HEK293T (cell line): ENCODE measurements around the gene SUGP1.

Experiments used
- CTCF ChIA-PET: fragments of 350-600 bp; formaldehyde crosslinking; extraction: SDS; loops from one replicate; lab custom pipeline; 2021; ENCODE audit warnings: antibody characterized with exemption, inconsistent platforms; lab: Yijun Ruan, JAX
- POLR2A ChIA-PET: fragments of 350-600 bp; formaldehyde crosslinking; extraction: SDS; loops from one replicate; lab custom pipeline; 2020; ENCODE audit warnings: antibody characterized with exemption, inconsistent platforms; lab: Yijun Ruan, JAX
- DNase-seq: peaks from one replicate; pipeline ENCODE4 v3.0.0; 2012; ENCODE audit warnings: mixed read lengths; ENCODE audit errors: extremely low spot score
- ARNT ChIP-seq: fragments of 450-650 bp; IDR thresholded peaks from 2 replicates; pipeline ENCODE4 v1.6.1; 2017; ENCODE audit warnings: mild to moderate bottlenecking
- BHLHE40 ChIP-seq: fragments of 450-650 bp; IDR thresholded peaks from 2 replicates; pipeline ENCODE4 v1.6.1; 2016; ENCODE audit warnings: mild to moderate bottlenecking, moderate library complexity, borderline replicate concordance
- CTBP1 ChIP-seq: fragments of 450-650 bp; IDR thresholded peaks from 2 replicates; pipeline ENCODE4 v1.6.1; 2016; ENCODE audit warnings: borderline replicate concordance
- ELF4 ChIP-seq: fragments of 450-650 bp; IDR thresholded peaks from 2 replicates; pipeline ENCODE4 v1.6.1; 2017; ENCODE audit warnings: antibody characterized with exemption
- FOXA1 ChIP-seq: fragments of 450-650 bp; IDR thresholded peaks from 2 replicates; pipeline ENCODE4 v1.6.1; 2016; ENCODE audit warnings: mild to moderate bottlenecking
- FOXK2 ChIP-seq: fragments of 450-650 bp; IDR thresholded peaks from 2 replicates; pipeline ENCODE4 v1.6.1; 2016; ENCODE audit warnings: mild to moderate bottlenecking
- FOXM1 ChIP-seq: fragments of 450-650 bp; IDR thresholded peaks from 2 replicates; pipeline ENCODE4 v1.6.1; 2017; ENCODE audit warnings: mild to moderate bottlenecking, borderline replicate concordance
- HDGF ChIP-seq: fragments of 450-650 bp; IDR thresholded peaks from 2 replicates; pipeline ENCODE4 v1.6.1; 2017; ENCODE audit warnings: antibody characterized with exemption, borderline replicate concordance
- L3MBTL2 ChIP-seq: fragments of 450-650 bp; conservative IDR thresholded peaks from 2 replicates; pipeline ENCODE4 v1.6.1; 2016; ENCODE audit warnings: mild to moderate bottlenecking
- LEF1 ChIP-seq: fragments of 450-650 bp; IDR thresholded peaks from 2 replicates; pipeline ENCODE4 v1.6.1; 2017; ENCODE audit warnings: mild to moderate bottlenecking, borderline replicate concordance
- NFRKB ChIP-seq: fragments of 450-650 bp; IDR thresholded peaks from 2 replicates; pipeline ENCODE4 v1.6.1; 2016; ENCODE audit warnings: mild to moderate bottlenecking, moderate library complexity
- SP1 ChIP-seq: fragments of 450-650 bp; IDR thresholded peaks from 2 replicates; pipeline ENCODE4 v1.6.1; 2017
- SUZ12 ChIP-seq: fragments of 450-650 bp; IDR thresholded peaks from 2 replicates; pipeline ENCODE4 v1.6.1; 2016; ENCODE audit warnings: mild to moderate bottlenecking
- TARDBP ChIP-seq: fragments of 450-650 bp; IDR thresholded peaks from 2 replicates; pipeline ENCODE4 v1.6.1; 2016
- ZNF384 ChIP-seq: fragments of 450-650 bp; IDR thresholded peaks from 2 replicates; pipeline ENCODE4 v1.6.1; 2016
- TF ChIP-seq, protein P1 (sequence below): fragments of 450-650 bp; IDR thresholded peaks from 2 replicates; pipeline ENCODE4 v1.6.1; 2016

The SUGP1 gene

DNA sequence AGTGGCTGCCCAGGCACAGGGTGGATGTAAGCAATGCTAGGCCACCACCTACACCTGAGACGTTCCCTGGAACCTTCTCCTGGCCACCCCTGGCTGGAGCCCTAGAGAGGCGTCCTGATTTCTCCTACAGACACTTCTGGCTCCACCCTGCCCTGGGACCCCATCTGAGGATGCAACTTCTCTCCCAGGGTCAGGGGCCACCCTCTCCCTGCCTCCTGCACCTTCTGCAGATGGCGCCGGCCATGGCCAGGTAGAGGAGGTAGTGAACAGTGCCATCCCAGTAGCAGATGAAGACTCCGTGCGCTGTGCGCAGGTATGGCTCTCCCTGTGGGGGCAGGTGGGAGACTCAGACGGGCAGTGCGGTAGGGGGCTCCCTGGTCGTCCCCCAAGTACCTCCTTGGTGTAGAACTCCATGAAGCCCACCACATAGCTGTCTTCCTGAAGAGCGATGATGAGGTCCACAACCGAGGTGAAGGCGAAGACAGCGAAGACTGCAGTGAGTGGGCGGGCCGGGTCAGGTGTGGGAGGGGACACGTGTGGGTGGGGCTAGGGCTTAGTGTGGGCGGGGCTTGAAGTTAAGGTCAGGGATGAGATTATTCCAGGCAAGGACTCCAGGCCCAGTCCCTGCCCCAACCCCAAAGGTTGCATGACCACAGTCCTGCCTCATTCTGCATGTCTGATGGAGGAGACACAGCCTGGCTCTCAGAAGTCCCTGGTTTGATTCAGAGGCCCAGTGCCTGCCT lies 50.2 kb downstream of the SUGP1 start:
- TF ChIP-seq SP1, result no peak
- no peak for TF ChIP-seq LEF1
- TF ChIP-seq FOXM1, result no peak
- no peak for TF ChIP-seq NFRKB
- no peak for TF ChIP-seq L3MBTL2
- TF ChIP-seq, protein P1, sequence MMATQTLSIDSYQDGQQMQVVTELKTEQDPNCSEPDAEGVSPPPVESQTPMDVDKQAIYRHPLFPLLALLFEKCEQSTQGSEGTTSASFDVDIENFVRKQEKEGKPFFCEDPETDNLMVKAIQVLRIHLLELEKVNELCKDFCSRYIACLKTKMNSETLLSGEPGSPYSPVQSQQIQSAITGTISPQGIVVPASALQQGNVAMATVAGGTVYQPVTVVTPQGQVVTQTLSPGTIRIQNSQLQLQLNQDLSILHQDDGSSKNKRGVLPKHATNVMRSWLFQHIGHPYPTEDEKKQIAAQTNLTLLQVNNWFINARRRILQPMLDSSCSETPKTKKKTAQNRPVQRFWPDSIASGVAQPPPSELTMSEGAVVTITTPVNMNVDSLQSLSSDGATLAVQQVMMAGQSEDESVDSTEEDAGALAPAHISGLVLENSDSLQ, result no peak
- no peak for TF ChIP-seq ZNF384
- DNase-seq, result no peak
- ChIA-PET CTCF (no interaction called here), POLR2A (no interaction called here)

DNA sequence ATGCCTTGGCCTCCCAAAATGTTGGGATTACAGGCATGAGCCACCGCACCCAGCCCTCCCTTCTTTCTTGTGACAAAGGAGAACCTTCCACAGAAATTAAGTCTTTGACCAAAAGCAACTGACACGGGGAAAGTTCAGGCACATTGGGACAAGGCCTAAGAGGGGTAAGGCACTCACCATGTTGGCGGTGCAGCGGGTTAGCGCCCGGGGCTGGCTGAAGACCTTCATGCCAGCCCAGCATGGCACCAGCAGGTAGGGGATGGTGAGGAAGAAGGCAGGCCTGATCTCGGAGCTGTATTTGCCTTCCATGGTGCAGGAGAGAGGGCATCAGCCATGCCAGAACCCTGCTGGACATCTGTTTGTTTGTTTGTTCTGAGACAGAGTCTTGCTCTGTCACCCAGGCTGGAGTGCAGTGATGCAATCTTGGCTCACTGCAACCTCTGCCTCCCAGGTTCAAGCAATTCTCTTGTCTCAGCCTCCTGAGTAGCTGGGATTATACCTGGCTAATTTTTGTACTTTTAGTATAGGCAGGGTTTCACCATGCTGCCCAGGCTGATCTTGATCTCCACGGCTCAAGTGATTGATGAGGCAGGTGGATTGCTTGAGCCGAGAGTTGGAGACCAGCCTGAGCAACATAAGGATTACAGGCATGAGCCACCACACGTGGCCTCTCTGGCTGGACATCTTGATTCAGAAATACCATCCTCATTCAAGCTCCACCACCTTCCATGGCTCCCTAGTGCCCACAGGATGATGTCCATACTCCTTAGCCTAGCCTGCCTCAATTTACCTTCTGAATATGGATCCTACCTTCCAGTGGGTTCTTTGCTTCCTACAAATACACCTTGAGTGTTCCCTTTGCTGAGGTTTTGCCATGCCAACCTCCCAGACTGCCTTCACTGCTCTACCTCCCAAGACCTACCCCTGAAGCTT lies 51.6 kb downstream of the SUGP1 start:
- DNase-seq, result no peak
- CTCF ChIA-PET, result no interaction called here
- TF ChIP-seq HDGF, result no peak
- TF ChIP-seq CTBP1, result no peak
- no peak for TF ChIP-seq LEF1
- TF ChIP-seq FOXA1, result no peak
- TF ChIP-seq SP1, result no peak
- TF ChIP-seq, protein P1, result no peak
- TF ChIP-seq L3MBTL2, result no peak
- TF ChIP-seq SUZ12, result no peak
- TF ChIP-seq NFRKB, result no peak
- no peak for TF ChIP-seq BHLHE40
- TF ChIP-seq FOXK2, result no peak
- TF ChIP-seq TARDBP, result no peak
- no peak for TF ChIP-seq ELF4
- TF ChIP-seq ZNF384, result no peak
- TF ChIP-seq ARNT, result no peak
- POLR2A ChIA-PET, result no interaction called here

DNA sequence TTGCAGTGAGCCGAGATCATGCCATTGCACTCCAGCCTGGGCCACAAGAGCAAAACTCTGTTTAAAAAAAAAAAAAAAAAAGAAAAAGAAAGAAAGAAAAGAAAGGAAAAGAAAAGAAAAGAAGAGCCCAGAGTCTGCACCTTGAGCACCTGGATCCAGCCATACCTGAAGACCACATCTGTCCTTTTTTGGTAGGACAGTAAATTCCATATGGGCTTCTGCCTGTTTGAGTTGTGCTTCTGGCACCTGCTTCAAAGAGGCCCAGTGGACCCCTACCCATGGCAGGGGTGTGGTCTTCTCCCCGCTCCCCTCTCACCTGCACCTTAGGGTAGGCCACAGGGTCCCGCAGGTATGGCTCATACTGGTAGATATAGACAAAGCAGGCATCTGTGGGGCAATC lies 53.0 kb downstream of the SUGP1 start:
- ChIA-PET POLR2A (no interaction called here), CTCF (no interaction called here)
- TF ChIP-seq ZNF384 (no peak), BHLHE40 (no peak), LEF1 (no peak), HDGF (no peak)
- no peak for DNase-seq

DNA sequence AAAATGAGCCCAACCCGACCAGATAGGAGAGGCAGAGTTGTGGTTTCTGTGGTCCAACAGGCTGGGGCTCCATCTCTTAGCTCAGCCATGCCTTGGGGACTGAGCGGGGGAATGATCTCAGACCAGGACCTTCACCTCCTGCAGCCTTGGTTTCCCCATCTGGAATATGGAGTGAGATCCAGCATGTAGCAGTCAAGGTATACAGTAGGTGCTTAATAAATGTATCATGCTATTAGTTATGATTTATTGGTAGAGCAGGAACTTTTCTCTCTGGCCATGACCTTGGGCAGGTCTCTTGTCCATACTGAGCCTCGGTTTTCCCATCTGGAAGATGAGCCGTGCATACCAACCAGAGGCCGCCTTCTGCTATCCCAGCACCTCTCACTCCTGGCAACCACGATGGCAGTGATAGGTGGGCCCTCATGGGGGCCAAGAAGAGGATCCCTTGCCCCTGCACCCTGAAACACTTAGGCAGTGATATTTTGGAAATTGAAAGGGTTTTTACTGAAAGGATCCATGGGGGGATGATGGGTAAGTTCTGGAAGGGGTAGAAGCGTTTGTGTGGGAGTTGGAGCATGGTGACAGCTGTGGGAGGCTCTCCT lies 56.3 kb downstream of the SUGP1 start:
- TF ChIP-seq FOXM1, result no peak
- TF ChIP-seq TARDBP, result no peak
- no peak for TF ChIP-seq ARNT
- TF ChIP-seq BHLHE40, result no peak
- no peak for TF ChIP-seq ELF4
- no peak for TF ChIP-seq FOXA1
- TF ChIP-seq L3MBTL2, result no peak
- TF ChIP-seq SP1, result no peak
- TF ChIP-seq SUZ12, result no peak
- TF ChIP-seq ZNF384, result no peak
- no peak for TF ChIP-seq CTBP1
- TF ChIP-seq FOXK2, result no peak
- TF ChIP-seq LEF1, result no peak
- no peak for TF ChIP-seq NFRKB
- no peak for TF ChIP-seq HDGF
- TF ChIP-seq, protein P1, result no peak
- ChIA-PET CTCF (no interaction called here), POLR2A (no interaction called here)
- no peak for DNase-seq

DNA sequence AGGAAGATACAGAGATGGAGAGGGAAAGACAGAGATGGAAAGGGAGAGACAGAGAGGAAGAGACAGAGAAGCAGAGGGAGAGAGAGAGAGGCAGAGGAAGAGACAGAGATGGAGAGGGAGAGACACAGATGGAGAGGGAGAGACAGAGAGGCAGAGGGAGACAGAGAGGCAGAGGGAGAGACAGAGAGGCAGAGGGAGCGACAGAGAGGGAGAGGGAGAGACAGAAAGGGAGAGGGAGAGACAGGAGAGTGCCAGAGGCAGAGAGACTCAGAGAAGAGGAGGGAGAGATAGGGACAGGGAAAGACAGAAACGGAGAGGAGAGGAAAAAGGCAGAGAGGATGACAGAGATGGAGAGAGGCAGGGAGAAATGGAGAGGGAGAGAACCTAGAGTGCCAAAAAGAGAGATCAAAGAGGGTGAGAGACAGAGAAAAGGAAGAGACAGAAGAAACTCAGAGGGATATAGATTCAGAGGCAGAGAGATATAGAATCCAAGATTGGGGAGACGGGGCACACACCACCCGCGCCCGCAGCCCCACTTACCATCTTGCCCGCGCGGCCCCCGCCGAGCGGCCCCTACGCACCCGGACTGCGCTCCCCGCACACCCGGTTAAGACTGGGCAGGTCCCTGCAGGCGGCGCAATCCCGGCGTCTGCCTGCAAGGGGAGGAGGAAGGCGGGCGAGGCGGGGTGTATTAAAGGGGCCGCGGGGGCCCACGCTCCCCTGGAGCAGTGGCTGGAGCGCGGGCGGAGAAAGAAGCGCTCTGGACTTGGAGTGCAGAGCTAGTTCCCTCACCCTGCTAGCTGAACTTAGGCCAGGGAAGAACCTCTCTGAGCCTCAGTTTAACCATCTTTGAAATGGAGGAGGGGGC lies 57.9 kb downstream of the SUGP1 start:
- TF ChIP-seq HDGF (no peak), LEF1 (no peak), ARNT (no peak), NFRKB (no peak), FOXA1 (no peak), FOXM1 (no peak), TARDBP (no peak), SUZ12 (no peak), CTBP1 (no peak), L3MBTL2 (no peak), SP1 (no peak), FOXK2 (no peak)
- ChIA-PET POLR2A (no interaction called here), CTCF (no interaction called here)
- no peak for DNase-seq
